Muscle of arm (tissue), 14 donors: ENCODE measurements around the gene MAN1A1. TPM values are rescaled to one million over a fixed set of nuclear protein-coding genes. Genes with fewer than 3 reads are reported as not detected.
"Not testable (repeated sequence)": the region's sequence is repeated elsewhere in the genome, so short reads cannot be mapped to it uniquely, and the experiment has no call there.

Experiments used
- DNase-seq: peaks from one replicate; pipeline ENCODE4 v3.0.0-alpha.2; 2013
- long read RNA-seq, 11 donors: transcript quantifications; one replicate each; lab custom pipeline, GENCODE V29; 2026
- polyA plus RNA-seq, 12 donors: library from polyadenylated mRNA; unstranded; fragments of 120-200 nt; gene quantifications; one replicate each; pipeline ENCODE4 v1.2.1, GENCODE V29; 2013; ENCODE audit not compliant: insufficient read length in 12 of 12

MAN1A1 gene
- polyA plus RNA-seq, result 10 to 100 TPM in 11 of 12 donors, not detected in 1; 26.5 to 63.0 (median 34.4) TPM
- long read RNA-seq, donor 1, full-length matches to known transcripts, result 3 of 32 reads
- long read RNA-seq, donor 1, partial matches to known transcripts, result 29 of 32 reads
- long read RNA-seq, donor 1, other reads (novel, unspliced or antisense), result 0 of 32 reads
- long read RNA-seq, donor 2, full-length matches to known transcripts, result 8 of 13 reads
- long read RNA-seq, donor 2, partial matches to known transcripts, result 5 of 13 reads
- long read RNA-seq, donor 2, other reads (novel, unspliced or antisense), result 0 of 13 reads
- long read RNA-seq, donor 3, full-length matches to known transcripts, result 3 of 3 reads
- long read RNA-seq, donor 3, partial matches to known transcripts, result 0 of 3 reads
- long read RNA-seq, donor 3, other reads (novel, unspliced or antisense), result 0 of 3 reads
- long read RNA-seq, donor 4, full-length matches to known transcripts, result 2 of 8 reads
- long read RNA-seq, donor 4, partial matches to known transcripts, result 6 of 8 reads
- long read RNA-seq, donor 4, other reads (novel, unspliced or antisense), result 0 of 8 reads
- long read RNA-seq, donor 5, full-length matches to known transcripts, result 2 of 2 reads
- long read RNA-seq, donor 5, partial matches to known transcripts, result 0 of 2 reads
- long read RNA-seq, donor 5, other reads (novel, unspliced or antisense), result 0 of 2 reads
- long read RNA-seq, donor 6, full-length matches to known transcripts, result 5 of 12 reads
- long read RNA-seq, donor 6, partial matches to known transcripts, result 7 of 12 reads
- long read RNA-seq, donor 6, other reads (novel, unspliced or antisense), result 0 of 12 reads
- long read RNA-seq, donor 7, full-length matches to known transcripts, result 1 of 1 reads
- long read RNA-seq, donor 7, partial matches to known transcripts, result 0 of 1 reads
- long read RNA-seq, donor 7, other reads (novel, unspliced or antisense), result 0 of 1 reads
- long read RNA-seq, donor 8, full-length matches to known transcripts, result 1 of 13 reads
- long read RNA-seq, donor 8, partial matches to known transcripts, result 12 of 13 reads
- long read RNA-seq, donor 8, other reads (novel, unspliced or antisense), result 0 of 13 reads
- long read RNA-seq, donor 9, full-length matches to known transcripts, result 3 of 14 reads
- long read RNA-seq, donor 9, partial matches to known transcripts, result 11 of 14 reads
- long read RNA-seq, donor 9, other reads (novel, unspliced or antisense), result 0 of 14 reads
- long read RNA-seq, donor 10, full-length matches to known transcripts, result 3 of 15 reads
- long read RNA-seq, donor 10, partial matches to known transcripts, result 12 of 15 reads
- long read RNA-seq, donor 10, other reads (novel, unspliced or antisense), result 0 of 15 reads
- long read RNA-seq, donor 11, full-length matches to known transcripts, result 2 of 17 reads
- long read RNA-seq, donor 11, partial matches to known transcripts, result 15 of 17 reads
- long read RNA-seq, donor 11, other reads (novel, unspliced or antisense), result 0 of 17 reads

GRCh38 chr6:119349361-119350201 lies at the start of gene MAN1A1:
Gene MAN1A1 (minus strand): TSS chr6:119349761. CDS start chr6:119349065, 696 bp downstream.
- DNase-seq, result peak; percentile 91

- DNase-seq, result no peak
Observed at GRCh38 chr6:119395192-119395591, 45.6 kb upstream of the MAN1A1 start.

DNA sequence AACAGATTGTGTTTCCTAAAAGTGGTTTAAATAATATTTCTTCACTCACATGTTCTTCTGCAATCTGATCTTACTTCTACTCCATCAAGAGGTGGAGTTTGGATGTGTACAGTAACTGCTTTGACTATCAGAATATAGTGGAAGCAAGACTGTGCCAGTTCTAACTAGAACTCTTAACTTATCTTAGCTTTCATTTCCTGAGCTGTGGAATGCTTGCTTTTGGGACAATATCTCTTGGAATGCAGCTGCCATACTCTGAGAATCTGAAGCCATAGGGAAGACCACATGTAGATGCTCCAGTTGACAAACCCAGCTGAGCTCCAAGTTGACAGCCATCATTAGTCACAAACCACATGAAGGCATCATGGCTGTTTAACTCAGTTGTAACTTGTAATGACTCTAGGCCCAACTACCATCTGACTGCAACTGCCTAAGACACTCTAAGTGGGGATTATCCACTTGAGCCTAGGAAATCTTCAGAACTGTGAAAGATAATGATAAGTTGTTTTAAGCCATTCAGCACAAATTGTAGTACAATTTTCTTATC lies 40.8 kb upstream of the MAN1A1 start:
- no peak for DNase-seq

- no peak for DNase-seq
Observed at GRCh38 chr6:119385994-119386393, 36.4 kb upstream of the MAN1A1 start.

- no peak for DNase-seq
Observed at GRCh38 chr6:119384444-119384843, 34.9 kb upstream of the MAN1A1 start.

DNA sequence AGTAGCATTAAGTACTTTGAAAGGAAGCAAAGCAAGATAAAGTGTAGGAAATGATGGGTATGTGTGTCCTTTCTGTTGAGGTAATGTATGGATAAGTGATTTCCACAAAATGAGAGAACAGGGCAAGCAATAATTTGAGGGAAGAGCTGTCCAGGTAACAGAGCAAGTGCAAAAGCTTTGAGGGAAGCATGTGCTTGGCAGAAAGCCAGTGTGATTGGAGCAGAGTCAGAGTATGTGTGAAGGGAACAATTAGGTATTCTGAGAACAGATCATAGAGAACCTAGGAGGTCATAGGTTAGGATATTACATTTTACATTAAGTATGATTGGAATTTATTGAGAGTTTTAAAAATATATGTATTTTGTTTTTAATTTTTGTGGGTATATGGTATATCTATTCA lies 30.2 kb upstream of the MAN1A1 start:
- DNase-seq, result no peak

- DNase-seq, result not testable (repeated sequence)
Observed at GRCh38 chr6:119377043-119377442, 27.5 kb upstream of the MAN1A1 start.

- DNase-seq, result no peak
Observed at GRCh38 chr6:119370080-119370479, 20.5 kb upstream of the MAN1A1 start.

DNA sequence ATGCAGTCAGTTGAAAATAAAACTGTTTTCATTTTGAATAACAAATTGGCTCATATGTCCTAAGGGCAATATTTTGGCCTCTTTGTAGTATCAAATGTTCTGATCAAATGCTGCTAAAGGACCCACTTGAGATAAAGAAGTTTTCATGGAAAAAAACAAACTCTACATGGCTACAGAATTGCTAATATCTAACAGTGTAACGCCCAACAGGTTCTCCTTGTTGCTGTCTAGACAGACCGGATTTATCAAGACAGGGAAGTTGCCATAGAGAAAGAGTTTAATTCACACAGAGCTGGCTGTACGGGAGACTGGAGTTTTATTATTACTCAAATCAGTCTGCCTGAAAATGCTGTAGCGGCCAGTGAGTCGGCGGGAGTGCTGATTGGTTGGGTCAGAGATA lies 19.4 kb upstream of the MAN1A1 start:
- no peak for DNase-seq

DNA sequence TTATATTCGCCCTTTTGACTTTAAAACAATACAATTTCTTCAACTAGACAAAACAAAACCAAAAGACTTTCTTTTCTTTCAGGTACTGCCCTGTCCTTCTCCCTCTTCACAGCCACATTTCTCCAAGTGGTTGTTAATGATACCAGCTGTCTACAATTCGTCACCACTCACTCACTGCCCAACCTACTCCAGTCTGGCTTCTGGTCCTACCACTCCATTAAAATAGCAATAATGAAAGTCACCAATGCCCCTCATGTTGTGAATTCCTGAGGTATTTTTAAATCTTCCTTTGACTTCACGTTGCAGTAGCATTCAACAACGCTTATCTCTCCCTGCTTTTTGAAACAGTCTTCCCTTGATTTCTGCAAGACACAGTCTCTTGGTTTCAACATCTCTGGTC lies 11.6 kb upstream of the MAN1A1 start:
- no peak for DNase-seq

- no peak for DNase-seq
Observed at GRCh38 chr6:119360262-119360915, 10.8 kb upstream of the MAN1A1 start.

DNA sequence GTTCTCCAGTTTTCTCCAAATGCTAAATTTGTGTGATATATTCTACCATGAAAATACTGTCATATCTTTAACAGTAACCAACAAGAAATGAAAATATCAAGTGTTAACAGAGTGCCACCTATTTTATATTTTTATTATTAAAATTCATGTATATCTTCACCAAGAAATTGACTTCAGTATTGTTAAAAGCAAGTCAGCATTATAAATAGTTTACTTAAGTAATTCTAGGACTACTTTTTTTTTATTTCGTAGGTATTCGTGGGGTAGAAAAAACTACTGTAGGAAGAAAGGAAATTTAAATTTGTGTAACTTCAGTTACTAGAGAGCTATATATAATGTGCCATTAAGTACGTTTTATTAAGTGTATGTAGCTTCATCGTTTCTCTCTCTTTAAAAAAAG lies 6.3 kb upstream of the MAN1A1 start:
- DNase-seq, result no peak

DNA sequence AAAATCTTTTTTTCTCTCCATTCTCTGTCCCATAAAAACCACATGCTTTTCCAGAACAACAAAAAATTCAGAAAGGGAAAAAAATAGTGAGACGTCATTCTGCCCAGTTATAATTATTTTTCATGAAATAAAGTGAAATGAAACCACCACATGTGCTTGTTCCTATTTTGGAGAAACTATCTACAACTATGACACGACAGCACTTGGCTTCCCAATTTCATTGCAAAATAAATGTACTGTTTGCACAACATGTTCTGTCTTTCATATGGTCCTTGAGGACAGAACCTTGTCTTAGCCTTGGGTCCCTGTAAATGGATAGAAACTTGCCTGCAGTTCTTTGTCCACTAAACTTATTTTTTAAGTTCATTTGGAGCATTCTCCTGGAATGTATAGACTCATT lies 5.6 kb upstream of the MAN1A1 start:
- DNase-seq, result no peak

DNA sequence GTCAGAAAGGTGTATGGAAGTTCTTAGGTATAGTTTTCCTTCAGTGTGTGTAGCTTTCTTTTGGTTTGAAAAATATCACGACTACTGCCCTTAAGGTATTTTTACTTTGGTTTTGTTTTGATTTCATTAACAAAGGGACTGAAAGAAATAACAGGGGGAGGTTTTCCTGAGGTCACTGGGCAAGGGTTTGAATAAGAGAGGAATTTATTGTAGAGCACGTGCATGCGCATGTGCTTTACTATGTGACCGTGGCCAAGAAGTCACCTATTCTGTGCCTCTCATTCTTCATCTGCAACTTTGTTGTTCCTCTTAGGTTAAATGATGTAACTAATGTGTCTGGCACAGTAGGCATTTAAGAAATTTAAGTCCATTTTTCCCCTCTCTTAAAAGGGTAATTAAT lies 4.1 kb upstream of the MAN1A1 start:
- no peak for DNase-seq

GRCh38 chr6:119352001-119352400 lies 2.4 kb upstream of the MAN1A1 start:
- no peak for DNase-seq

GRCh38 chr6:119350952-119351372 lies 1.4 kb upstream of the MAN1A1 start:
- DNase-seq, result no peak

- DNase-seq, result peak; percentile 83
Observed at GRCh38 chr6:119350202-119350951, 816 bp upstream of the MAN1A1 start.

DNA sequence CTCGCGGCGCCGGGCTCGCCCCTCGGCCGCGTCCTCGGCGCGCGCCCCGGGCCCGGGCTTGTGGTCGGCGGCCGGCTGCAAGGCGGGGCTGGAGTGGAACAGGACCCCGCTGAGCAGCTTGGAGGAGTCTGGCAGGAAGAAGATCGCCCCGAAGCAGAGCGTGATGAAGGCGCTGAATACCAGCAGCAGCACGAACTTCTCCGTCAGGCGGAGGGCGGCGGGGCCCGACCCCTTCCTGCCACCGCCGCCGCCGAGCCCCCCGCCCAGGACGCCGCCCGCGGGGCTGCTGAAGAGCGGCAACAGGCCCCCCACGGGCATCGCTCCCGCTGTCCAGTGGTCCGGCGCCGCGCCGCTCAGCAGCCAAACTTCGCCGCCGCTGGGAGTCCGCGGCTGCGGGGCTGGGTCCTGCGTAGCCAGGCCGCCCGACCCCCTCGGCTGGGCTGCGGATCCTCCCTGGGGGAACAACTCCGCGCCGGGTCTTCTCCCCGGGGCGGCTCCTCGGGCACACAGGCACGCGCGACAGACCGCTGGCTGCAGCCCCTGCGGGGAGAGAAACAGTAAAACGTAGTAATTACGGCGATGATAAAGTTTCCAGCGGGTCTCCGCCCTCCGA lies 707 bp downstream of the MAN1A1 start:
- peak; percentile 34 for DNase-seq
